ENCODE data around the gene COPS9. TPM values are rescaled to one million over a fixed set of nuclear protein-coding genes. Genes with fewer than 3 reads are reported as not detected.

Gene COPS9
- total RNA-seq: 100 to 1,000 TPM in 3 of 4 donors, 10 to 100 TPM in 1; 65.4 to 243 (median 149) TPM

DNA sequence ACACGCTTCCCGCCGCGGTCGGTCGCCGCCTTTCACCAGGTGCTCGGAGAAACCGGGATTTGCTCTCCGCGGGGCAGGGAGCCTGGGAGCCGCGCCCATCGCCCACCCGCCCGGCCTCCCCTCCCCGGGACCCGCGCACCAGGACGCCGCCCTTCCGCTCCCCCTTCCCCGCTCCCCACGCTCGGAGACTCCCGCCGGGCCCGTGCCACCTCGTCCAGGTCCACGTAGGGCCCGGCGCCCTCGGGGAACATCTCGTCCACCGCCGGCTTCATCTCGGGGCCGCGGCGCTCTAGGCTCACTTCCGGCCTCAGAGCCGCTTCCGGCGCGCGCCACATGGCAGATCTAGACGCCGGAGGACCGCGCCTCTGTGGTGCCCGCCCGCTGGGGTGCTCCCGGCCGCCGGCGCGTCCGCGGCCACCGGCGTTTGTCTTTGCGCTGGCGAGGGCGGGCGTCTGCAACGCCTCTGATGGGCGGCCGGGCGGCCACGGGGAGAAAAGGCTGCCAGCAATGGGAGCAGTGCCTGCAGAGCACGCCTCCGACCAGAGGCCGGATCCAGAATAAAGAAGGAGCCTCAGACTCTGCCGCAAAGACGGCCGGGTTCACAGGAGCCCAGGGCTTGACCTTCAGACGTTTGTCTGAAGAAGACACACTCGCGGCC lies at the start of gene COPS9:
TSS of gene COPS9 (minus strand) at position 293 of the 658 bp plus-strand sequence. CDS start at position 272, 21 bp downstream.
- TF ChIP-seq, protein P1, sequence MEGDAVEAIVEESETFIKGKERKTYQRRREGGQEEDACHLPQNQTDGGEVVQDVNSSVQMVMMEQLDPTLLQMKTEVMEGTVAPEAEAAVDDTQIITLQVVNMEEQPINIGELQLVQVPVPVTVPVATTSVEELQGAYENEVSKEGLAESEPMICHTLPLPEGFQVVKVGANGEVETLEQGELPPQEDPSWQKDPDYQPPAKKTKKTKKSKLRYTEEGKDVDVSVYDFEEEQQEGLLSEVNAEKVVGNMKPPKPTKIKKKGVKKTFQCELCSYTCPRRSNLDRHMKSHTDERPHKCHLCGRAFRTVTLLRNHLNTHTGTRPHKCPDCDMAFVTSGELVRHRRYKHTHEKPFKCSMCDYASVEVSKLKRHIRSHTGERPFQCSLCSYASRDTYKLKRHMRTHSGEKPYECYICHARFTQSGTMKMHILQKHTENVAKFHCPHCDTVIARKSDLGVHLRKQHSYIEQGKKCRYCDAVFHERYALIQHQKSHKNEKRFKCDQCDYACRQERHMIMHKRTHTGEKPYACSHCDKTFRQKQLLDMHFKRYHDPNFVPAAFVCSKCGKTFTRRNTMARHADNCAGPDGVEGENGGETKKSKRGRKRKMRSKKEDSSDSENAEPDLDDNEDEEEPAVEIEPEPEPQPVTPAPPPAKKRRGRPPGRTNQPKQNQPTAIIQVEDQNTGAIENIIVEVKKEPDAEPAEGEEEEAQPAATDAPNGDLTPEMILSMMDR (IDR thresholded peaks at IDR 0.05; ENCODE audit: low read depth): no peak

DNA sequence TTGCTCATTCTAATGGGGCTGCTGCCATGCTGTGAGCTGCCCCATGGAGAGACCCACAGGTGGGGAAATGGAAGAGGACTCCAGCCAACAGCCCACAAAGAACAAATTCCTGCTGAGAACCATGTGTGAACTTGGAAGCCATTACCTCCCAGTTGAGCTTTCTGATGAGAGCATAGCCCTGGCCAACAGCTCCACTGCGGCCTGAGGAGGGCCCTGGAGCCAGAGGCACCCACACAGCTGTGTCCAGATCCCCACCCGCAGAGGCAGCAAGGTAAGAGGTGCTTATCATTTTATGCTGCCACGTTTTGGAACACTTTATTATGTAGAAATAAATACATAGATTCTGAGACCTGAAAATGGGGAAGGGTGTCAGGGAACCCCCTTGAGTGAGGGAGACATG lies 48.6 kb upstream of the COPS9 start:
- TF ChIP-seq, protein P1 (IDR thresholded peaks at IDR 0.05; ENCODE audit: low read depth): no peak

DNA sequence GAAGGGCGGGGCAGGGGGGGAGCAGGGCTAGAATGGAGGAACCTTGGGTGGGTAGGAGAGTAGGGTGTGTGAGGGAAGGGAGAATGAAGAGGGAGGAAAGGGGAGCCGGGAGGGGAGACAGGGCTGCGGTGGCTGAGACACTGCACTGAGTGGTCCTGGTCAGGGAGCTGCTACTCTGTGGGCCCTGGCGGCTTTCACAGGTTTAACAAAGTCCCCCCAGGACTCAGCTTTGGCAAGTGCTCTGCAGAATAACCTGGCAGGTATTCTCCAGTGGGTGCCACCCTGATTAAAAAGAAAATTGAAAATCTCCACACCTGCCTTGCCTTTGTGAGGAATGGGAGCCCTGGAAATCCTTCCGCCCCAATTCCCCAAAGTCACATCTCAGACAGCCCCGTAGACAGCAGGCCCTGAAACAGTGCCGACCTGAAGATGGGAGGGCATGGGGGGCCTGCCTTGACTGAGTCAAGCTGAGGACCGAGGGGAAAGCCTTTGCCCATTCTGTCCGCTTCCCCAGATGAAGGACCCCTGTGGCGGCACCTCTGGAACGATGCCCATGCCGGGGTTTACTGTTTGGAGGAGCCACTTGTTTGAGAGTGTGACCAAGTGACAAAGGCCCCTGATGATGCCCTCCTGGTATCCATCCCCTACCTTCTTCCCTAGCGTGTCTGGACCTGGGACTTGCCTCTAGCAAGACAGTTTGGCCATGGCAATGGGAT lies 47.9 kb upstream of the COPS9 start:
- TF ChIP-seq, protein P1 (IDR thresholded peaks at IDR 0.05; ENCODE audit: low read depth): no peak

DNA sequence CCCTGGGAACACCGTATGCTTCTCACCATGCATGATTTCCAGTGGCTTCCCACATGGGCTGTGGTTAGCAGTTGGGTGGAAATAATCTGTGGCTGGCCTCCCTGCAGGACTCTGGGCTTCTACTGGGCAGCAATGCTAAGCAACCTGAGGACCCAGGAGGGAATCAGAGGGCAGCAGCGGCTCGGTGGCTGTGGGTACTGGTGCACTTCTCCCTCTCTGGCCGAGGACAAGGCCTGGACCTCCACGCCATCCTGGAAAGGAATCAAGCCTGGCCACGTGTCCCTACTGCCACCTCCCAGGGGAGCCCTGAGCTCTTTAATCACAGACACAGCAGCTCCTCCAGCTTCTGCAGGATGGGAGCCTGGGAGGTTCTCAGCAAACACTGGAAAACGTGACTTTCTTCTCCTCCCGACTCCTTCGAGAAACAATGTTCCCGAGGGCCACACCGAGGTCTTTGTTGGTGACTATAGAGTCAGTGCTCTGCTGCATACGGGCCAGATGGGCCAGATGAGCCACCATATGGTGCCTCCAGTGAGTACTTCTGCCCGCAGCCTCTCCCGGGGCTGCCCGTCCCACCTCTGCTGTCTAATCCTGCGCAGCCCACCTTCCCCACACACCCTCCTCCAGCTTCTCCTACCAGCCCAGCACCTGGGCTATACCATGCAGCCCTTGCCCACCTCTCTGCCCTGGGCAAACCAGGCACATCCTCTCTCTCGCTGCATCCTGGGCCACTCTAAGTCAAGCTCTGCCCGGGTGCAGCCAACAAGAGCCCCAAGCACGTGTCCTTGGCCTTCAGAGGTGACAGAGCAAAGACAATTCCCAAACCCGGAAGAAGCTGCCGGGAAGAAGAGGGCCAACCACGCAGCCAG lies 47.1 kb upstream of the COPS9 start:
- TF ChIP-seq, protein P1 (IDR thresholded peaks at IDR 0.05; ENCODE audit: low read depth): no peak

DNA sequence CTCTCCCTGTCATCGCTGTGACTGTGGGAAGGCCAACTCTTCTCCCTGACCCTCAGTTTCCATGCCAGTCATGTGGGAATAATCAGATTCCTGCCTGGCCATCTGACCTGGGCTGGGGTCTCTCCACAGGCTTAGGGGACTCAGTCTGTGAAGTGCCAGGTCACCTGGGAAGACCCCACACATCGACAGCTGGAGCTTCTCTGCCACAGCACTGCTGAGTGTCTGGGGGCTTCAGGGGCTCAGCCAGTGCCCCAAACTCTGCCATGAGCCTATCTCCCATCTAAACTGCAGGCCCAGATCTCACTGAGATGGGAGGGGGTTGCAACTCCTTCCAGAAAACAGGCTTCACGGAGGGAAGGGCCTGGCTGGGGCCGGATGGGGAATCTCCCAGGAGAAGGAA lies 46.4 kb upstream of the COPS9 start:
- TF ChIP-seq, protein P1 (IDR thresholded peaks at IDR 0.05; ENCODE audit: low read depth): no peak

DNA sequence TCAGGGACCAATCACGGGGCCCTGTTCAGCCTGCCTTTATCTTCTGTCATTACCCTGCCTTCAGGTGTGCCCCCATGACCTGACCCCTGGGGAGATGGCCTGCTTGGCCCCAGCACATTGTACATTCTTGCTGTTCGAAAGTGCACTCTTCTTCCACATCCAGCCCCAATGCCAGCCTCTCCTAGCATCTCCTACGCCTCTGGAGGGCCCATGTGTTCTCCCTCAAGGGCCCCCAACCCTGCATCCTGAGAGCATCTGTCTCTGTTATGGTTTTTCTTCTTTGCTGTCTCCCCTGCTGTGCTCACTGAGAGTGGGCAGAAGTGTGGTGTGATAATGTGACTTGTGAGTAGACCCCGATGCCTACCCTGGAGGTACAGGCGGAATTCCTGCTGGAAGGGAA lies 45.9 kb upstream of the COPS9 start:
- TF ChIP-seq, protein P1 (IDR thresholded peaks at IDR 0.05; ENCODE audit: low read depth): no peak

All from subcutaneous adipose tissue (tissue), 4 donors.